ENCODE results near the gene SDC1. TPM values are rescaled to one million over a fixed set of nuclear protein-coding genes. Genes with fewer than 3 reads are reported as not detected.

SDC1 gene
- total RNA-seq, 1 donor from 2014 or later = 0.14 TPM

- intact Hi-C loops (cut with micrococcal nuclease) = no loop called here
These were observed 9.5 kb downstream of the SDC1 start for GRCh38 chr2:20215183-20216040.

- intact Hi-C loops (cut with micrococcal nuclease) = no loop called here
These were observed 10.3 kb downstream of the SDC1 start for GRCh38 chr2:20214566-20215182.

DNA sequence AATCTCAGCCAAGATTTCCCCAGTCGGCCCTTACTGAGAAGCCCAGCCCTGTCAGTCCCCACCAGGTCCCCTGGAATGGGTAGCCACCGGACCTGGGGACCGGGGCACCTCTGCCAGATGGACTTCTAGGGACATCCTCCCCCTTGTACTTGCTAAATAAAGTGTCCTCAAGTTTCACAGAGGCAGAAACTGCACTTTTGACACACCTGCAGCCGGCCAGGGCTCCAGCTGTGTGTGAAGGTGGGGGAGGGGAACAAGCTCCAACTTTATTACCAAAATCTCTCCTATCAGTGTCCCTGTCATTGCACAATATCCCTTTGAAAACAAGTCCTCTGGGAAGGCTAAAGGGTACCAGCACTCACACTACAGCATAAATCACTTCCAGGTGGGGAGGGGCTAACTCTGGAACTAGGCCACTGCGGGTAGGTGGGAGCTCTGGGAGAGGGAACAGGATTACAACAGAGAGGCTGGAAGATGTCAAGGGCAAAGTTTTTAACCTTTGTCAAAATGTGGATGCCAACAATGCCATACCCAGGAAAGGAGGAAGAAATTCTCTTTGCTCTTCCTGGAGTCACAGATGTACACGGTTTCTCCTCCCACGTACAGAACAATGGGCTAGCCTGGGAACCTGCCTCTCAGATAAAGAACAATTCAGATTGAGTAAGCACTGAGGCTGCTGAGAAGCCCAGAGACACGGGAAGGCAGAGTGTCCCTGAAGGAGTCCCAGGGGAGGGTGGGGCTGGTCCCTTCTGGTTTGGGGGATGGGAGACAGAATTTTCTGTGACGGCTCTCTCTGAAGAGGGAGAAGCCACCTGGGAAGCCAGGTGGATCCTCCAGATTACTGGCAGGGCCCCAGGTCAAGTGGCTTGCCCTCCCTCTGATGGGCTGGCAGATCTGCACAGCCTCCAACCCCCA lies 11.0 kb downstream of the SDC1 start:
- intact Hi-C loops (cut with micrococcal nuclease) = no loop called here

DNA sequence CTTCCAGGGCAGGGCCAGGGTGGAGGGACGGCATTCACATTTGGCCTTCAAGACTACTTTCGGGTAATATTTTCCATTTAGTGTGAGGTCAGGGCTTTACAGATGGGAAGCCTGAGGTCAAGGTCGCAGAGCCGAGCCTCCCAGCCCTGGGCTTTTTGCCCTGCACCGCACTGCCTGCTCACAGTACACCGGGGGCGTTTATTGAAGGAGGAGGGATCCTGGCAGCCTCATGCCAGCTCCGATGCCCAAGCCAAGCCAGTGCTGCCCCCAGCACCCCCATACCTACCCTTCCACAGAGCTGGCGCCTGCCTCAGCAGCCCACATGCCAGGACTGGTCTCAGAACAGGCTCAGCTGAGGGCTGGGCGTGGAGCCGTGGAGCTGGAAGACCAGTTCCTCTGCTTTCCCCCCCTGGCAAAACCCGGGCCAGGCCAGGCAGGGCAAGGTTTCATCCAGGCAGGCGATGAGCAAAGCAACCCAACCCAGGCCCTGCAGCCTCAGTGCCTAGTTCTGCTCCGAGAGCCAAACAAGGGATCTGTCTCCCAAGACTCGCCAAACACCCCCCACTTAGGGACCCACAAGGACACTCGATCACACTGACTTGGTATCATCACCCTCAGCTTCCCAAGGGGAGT lies 11.9 kb downstream of the SDC1 start:
- intact Hi-C loops (cut with micrococcal nuclease) = no loop called here

DNA sequence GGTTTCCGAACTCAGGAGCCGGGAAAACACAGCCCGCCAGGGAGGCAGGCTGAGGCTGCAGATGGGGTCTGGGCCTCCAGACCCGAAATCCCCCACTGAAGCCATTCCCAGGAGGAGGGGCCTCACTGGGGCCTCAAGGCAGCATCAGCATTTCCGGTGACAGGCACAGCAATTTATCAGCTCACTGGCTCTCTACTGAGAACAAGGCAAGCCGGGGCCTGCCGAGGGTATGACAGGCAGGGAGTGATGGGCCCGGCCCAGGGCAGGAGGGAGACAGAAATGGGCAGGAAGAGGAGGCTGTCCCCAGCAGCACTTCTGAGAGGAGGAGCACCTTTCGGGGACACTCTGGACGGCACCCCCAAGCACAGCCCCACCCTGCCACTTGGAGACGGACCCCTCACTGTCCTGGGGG lies 12.5 kb downstream of the SDC1 start:
- intact Hi-C loops (cut with micrococcal nuclease) = no loop called here

GRCh38 chr2:20211860-20212458 lies 13.0 kb downstream of the SDC1 start:
- intact Hi-C loops (cut with micrococcal nuclease) = no loop called here

DNA sequence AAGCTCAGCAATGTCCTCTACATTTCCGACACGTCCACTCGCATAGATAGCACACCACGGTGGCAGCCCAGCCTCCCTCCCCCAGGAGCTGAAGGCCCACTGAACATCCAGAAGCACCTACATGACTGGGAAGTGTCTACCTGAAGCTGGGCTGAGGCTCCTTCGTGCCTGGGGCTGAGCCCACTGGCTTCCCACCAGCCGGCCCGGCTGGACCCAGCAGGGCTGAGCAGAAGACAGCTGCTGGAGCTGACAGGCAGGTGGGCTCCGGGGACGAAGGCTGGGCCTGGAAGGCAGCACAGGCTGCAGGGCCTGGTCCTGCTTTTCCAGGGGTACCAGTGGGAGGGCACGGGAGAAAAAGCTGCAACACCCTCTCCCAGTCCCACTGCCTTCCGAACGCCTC lies 13.5 kb downstream of the SDC1 start:
- intact Hi-C loops (cut with micrococcal nuclease) = no loop called here

DNA sequence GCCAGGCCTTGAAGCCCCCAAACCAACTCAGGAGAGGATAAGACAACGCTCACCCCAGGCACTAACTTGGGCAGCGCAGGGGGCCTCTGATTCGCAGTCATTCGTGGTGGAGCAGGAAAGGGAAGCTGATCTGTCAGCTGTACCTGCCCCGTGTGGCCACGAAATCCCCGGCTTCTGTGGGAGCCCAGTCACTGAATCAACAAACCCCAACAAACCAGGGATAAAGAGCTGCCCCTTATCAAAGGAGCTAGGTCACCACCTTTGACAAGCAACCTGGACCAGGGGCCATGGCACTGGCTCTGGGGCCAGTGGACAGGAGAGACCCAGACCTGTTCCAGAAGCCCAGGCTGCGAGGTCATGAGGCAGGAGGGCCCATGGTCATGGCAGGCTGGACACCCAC lies 14.5 kb downstream of the SDC1 start:
- intact Hi-C loops (cut with micrococcal nuclease) = no loop called here

DNA sequence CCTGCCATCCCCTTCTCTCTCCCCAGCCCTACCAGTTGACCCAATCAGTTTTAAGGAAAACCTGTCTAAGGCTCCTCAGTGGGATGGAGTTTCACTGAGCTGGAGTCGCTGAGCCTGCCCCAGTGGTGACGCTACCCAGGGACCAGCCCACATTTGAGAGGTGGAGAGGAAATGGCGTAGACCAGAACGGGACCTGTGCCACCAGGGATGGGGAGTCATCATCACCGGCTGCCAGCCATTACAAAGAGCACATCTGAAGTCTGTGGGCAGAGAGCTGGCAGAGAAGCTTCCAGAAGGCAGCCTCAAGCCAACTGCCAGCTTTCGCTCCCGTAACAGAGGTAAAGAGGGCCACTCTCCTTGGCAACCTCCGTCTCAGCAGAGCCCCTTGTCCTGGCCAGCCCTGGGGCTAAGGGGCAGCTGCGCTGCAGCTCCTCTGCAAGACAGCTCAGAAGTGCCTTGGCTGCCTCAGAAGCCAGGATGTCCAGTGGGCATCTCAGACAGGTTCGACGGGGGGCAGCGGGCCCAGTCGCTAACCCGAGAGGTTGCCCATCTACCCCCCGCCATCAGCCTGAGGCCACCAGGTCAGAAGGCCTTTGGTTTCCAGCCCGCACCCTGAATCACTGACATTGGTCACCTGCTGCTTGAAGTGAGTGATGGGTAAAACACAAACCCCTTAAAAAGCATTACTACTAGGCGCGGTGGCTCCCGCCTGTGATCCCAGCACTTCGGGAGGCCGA lies 15.4 kb downstream of the SDC1 start:
- intact Hi-C loops (cut with micrococcal nuclease) = no loop called here

GRCh38 chr2:20208476-20208859 lies 16.5 kb downstream of the SDC1 start:
- intact Hi-C loops (cut with micrococcal nuclease) = no loop called here

DNA sequence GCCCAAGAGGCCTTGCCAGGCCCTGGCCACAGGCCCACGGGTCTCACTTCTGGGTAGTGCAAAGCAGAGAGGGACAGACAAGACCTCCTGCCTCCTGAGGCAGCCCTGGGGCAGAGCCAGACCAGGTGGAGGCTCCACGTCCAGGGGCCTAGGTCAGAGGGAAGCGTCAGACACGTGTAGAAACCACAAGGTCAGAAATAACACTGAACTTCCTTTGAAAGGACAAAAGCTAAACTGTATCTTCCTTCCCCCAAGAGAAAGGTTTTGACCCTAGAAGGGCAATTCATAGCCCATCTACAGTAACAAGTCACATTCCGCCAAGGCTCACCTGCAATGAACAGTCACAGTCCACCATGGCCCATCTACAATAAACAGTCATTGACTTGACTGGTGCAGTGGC lies 17.9 kb downstream of the SDC1 start:
- intact Hi-C loops (cut with micrococcal nuclease) = no loop called here

- intact Hi-C loops (cut with micrococcal nuclease) = no loop called here
These were observed 18.9 kb downstream of the SDC1 start for GRCh38 chr2:20205915-20206524.

DNA sequence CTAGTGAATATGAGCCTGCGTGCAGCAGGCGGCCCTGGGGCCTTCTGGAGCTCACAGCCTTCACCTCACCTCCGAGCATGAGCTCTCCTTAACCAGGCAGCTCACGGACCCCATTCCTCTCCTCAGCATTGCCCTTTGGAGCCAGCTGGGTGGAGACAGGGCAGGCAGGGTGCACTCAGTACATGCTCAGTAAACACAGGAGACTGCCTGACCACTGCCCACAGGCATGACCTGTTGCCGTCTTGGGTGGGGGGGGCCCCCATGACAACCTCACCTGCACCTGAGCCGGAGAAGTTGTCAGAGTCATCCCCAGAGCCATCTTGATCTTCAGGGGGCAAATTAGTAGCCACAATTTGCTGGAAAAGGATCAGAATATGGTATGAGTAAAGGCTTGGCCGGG lies 19.9 kb downstream of the SDC1 start:
- intact Hi-C loops (cut with micrococcal nuclease) = no loop called here

- intact Hi-C loops (cut with micrococcal nuclease) = no loop called here
These were observed 21.3 kb downstream of the SDC1 start for GRCh38 chr2:20203521-20204225.

GRCh38 chr2:20203072-20203471 lies 21.9 kb downstream of the SDC1 start:
- intact Hi-C loops (cut with micrococcal nuclease) = no loop called here

GRCh38 chr2:20201671-20202070 lies 23.3 kb downstream of the SDC1 start:
- intact Hi-C loops (cut with micrococcal nuclease) = no loop called here

DNA sequence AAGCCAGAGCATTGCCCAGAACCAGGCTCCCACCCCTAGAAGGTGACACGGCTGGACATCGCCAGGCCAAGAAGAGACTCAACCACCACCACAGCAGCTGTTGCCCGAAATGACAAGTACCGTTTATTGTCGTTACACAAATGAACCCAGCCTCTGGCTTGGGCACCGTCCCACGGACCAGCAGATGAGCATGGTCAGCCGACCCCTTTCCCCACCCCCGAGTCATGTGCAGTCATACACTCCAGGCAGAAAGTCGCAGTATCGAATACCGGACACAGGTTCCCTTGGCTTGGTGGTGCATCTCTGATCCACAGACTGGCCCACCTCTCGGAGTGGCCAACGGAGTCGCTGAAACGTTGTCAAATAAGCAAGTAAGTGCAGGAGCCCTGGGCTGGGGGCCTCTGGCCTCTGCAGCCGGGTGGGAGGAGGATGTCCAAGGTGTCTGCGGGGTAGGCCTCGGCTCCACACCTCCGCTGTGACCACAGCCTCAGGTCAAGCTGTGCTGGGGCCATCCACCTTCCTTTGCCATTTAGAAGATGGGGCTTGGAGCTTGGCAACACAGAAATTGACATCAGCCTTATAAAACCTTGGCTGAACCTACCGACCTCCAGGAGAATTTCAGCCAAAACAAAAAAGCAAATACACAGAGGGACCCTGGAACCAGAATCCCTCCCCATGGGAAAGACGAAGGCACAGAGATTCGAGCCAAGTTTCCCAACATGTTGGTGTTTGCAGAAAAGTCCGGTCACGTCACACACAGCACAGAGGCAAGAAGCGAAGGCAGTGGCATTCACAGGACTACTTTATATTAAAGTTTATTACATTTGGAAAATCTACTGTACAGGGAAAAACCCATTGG lies 24.0 kb downstream of the SDC1 start:
- intact Hi-C loops (cut with micrococcal nuclease) = no loop called here

GRCh38 chr2:20199633-20200270 lies 25.2 kb downstream of the SDC1 start:
- intact Hi-C loops (cut with micrococcal nuclease) = no loop called here

All from T-helper 2 cell treated with Interferon-gamma antibody and Interleukin-4, amounts not matched to agents 100 ng/mL and 5 ng/mL, for 36 hours (primary cell).